H1 (cell line): ENCODE data around the gene OR7A10. TPM values are rescaled to one million over a fixed set of nuclear protein-coding genes. Genes with fewer than 3 reads are reported as not detected.
"Not testable (repeated sequence)": the region's sequence is repeated elsewhere in the genome, so short reads cannot be mapped to it uniquely, and the experiment has no call there.

ENCODE experiments used
- CTCF ChIA-PET: fragments of 300-600 bp; sonication (Branson Sonifier 250); formaldehyde crosslinking; loops from one replicate; lab custom pipeline; 2021; ENCODE audit not compliant: partially characterized antibody; lab: Charles Lee
- POLR2A ChIA-PET: fragments of 300-600 bp; sonication (Branson Sonifier 250); formaldehyde crosslinking; loops from one replicate; lab custom pipeline; 2021; ENCODE audit warnings: inconsistent platforms; ENCODE audit not compliant: partially characterized antibody; lab: Charles Lee
- DNase-seq, 2 experiments: peaks; one replicate each; pipeline versions ENCODE4 v3.0.0 to v3.0.0-alpha.2; 2010 to 2022; ENCODE audit warnings: low spot score in 2 of 2, low read depth in 1 of 2, mixed read lengths in 1 of 2
- FAIRE-seq: peaks from 2 replicates; lab custom pipeline; 2011; peaks lifted over from hg19 to GRCh38; lab: Jason Lieb, UNC
- H2AFZ ChIP-seq: 2 replicates; pipeline ENCODE4 v1.8.1; 2012; ENCODE audit warnings: low read length, inconsistent platforms
- H2AK5ac ChIP-seq: 2 replicates; pipeline ENCODE4 v1.6.1; 2013; ENCODE audit warnings: low read depth, low read length
- H2BK120ac ChIP-seq: replicated peaks from 2 replicates; pipeline ENCODE3; 2013; ENCODE audit warnings: low read depth, low read length, inconsistent platforms
- H2BK12ac ChIP-seq: 2 replicates; pipeline ENCODE4 v1.6.1; 2013; ENCODE audit warnings: low read depth, low read length
- H2BK15ac ChIP-seq: 2 replicates; pipeline ENCODE4 v1.6.1; 2013; ENCODE audit warnings: low read length
- H2BK20ac ChIP-seq: 2 replicates; pipeline ENCODE4 v1.6.1; 2013; ENCODE audit warnings: low read length
- H2BK5ac ChIP-seq: 2 replicates; pipeline ENCODE4 v1.6.1; 2013; ENCODE audit warnings: low read depth, low read length
- H3K14ac ChIP-seq: 2 replicates; pipeline ENCODE4 v1.6.1; 2013; ENCODE audit warnings: inconsistent platforms; ENCODE audit not compliant: insufficient read length
- H3K18ac ChIP-seq: 2 replicates; pipeline ENCODE4 v1.6.1; 2013; ENCODE audit warnings: low read length; ENCODE audit errors: extremely low read depth
- H3K23ac ChIP-seq: 2 replicates; pipeline ENCODE4 v1.6.1; 2013; ENCODE audit warnings: inconsistent platforms; ENCODE audit not compliant: insufficient read length
- H3K23me2 ChIP-seq: 2 replicates; pipeline ENCODE4 v1.6.1; 2013; ENCODE audit warnings: low read depth, low read length
- H3K27ac ChIP-seq: 2 replicates; pipeline ENCODE4 v1.6.1; 2011; ENCODE audit warnings: low read depth, low read length, inconsistent platforms
- H3K27me3 ChIP-seq, 4 experiments: replicated peaks in 1 of 4; 1 replicate in 1 of 4; 2 replicates in 3 of 4; pipeline versions ENCODE4 v1.6.1 to v1.8.1; 2011 to 2013; ENCODE audit warnings: low read length in 3 of 4, mild to moderate bottlenecking in 3 of 4, inconsistent platforms in 2 of 4, mixed read lengths in 2 of 4, moderate library complexity in 1 of 4; ENCODE audit not compliant: control insufficient read depth in 3 of 4, insufficient read depth in 3 of 4; ENCODE audit errors: extremely low read depth in 1 of 4
- H3K36me3 ChIP-seq, 4 experiments: 2 replicates each; pipeline versions ENCODE4 v1.6.1 to v1.8.1; 2011 to 2013; ENCODE audit warnings: mild to moderate bottlenecking in 4 of 4, low read length in 3 of 4, moderate library complexity in 2 of 4, control low read depth in 1 of 4, inconsistent platforms in 1 of 4; ENCODE audit not compliant: insufficient read depth in 4 of 4, control insufficient read depth in 2 of 4
- H3K4ac ChIP-seq: replicated peaks from 2 replicates; pipeline ENCODE3; 2013; ENCODE audit warnings: low read length, low read depth, mixed read lengths, inconsistent platforms; ENCODE audit not compliant: insufficient read length
- H3K4me1 ChIP-seq, 4 experiments: replicated peaks in 1 of 4; 1 replicate in 1 of 4; 2 replicates in 3 of 4; pipeline versions ENCODE4 v1.6.1 to v1.8.1; 2011 to 2013; ENCODE audit warnings: low read length in 3 of 4, inconsistent platforms in 2 of 4, mixed read lengths in 1 of 4; ENCODE audit not compliant: insufficient read depth in 4 of 4, control insufficient read depth in 3 of 4
- H3K4me2 ChIP-seq, 2 experiments: 2 replicates each; pipeline versions ENCODE4 v1.6.1 to v1.8.1; 2011 to 2013; ENCODE audit warnings: low read depth in 2 of 2, low read length in 2 of 2, control low read depth in 1 of 2, inconsistent platforms in 1 of 2, mild to moderate bottlenecking in 1 of 2; ENCODE audit not compliant: insufficient read depth in 1 of 2
- H3K4me3 ChIP-seq, 4 experiments: fragments of 200-600, 300-600 bp in 1 of 4; sonication (generic), shearing (Covaris generic), sonication (Bioruptor Twin) in 1 of 4; 2 replicates each; pipeline versions ENCODE4 v1.5.1 to v1.8.1; 2011 to 2016; ENCODE audit warnings: low read length in 4 of 4, low read depth in 3 of 4, control low read depth in 2 of 4, inconsistent platforms in 2 of 4, mild to moderate bottlenecking in 2 of 4, mixed read lengths in 1 of 4, moderate library complexity in 1 of 4; ENCODE audit not compliant: insufficient read depth in 2 of 4; ENCODE audit errors: extremely low read depth in 1 of 4
- H3K56ac ChIP-seq: replicated peaks from 2 replicates; pipeline ENCODE3; 2013; ENCODE audit warnings: low read depth, mild to moderate bottlenecking, mixed read lengths, low read length, inconsistent platforms; ENCODE audit not compliant: insufficient read length
- H3K79me1 ChIP-seq: 2 replicates; pipeline ENCODE4 v1.6.1; 2013; ENCODE audit warnings: low read depth, low read length, control low read depth
- H3K79me2 ChIP-seq, 2 experiments: 2 replicates each; pipeline versions ENCODE4 v1.6.1 to v1.8.1; 2012 to 2013; ENCODE audit warnings: low read length in 2 of 2, mild to moderate bottlenecking in 2 of 2, inconsistent platforms in 1 of 2; ENCODE audit not compliant: insufficient read depth in 2 of 2, control insufficient read depth in 1 of 2
- H3K9ac ChIP-seq, 4 experiments: replicated peaks in 1 of 4; 1 replicate in 1 of 4; 2 replicates in 3 of 4; pipeline versions ENCODE4 v1.6.1 to v1.8.1; 2011 to 2013; ENCODE audit warnings: low read depth in 3 of 4, low read length in 3 of 4, control low read depth in 2 of 4, mild to moderate bottlenecking in 2 of 4, moderate library complexity in 2 of 4, inconsistent platforms in 1 of 4; ENCODE audit errors: extremely low read depth in 1 of 4
- H3K9me3 ChIP-seq, 2 experiments: 2 replicates each; pipeline versions ENCODE4 v1.6.1 to v1.8.1; 2012 to 2013; ENCODE audit warnings: mild to moderate bottlenecking in 2 of 2, moderate library complexity in 2 of 2, control low read depth in 1 of 2, inconsistent platforms in 1 of 2, low read depth in 1 of 2, low read length in 1 of 2, mixed read lengths in 1 of 2; ENCODE audit not compliant: insufficient read depth in 2 of 2
- H4K20me1 ChIP-seq, 2 experiments: replicated peaks in 1 of 2; 2 replicates each; pipeline versions ENCODE3 to v1.8.1; 2011 to 2013; ENCODE audit warnings: inconsistent platforms in 2 of 2, low read length in 2 of 2, mild to moderate bottlenecking in 1 of 2; ENCODE audit not compliant: insufficient read depth in 2 of 2, control insufficient read depth in 1 of 2
- H4K5ac ChIP-seq: 2 replicates; pipeline ENCODE4 v1.6.1; 2013; ENCODE audit warnings: low read length, low read depth, mixed read lengths, inconsistent platforms; ENCODE audit not compliant: insufficient read length
- H4K8ac ChIP-seq: 2 replicates; pipeline ENCODE4 v1.8.0; 2013; ENCODE audit warnings: mild to moderate bottlenecking, moderate library complexity, low read length, inconsistent platforms; ENCODE audit not compliant: insufficient read depth; ENCODE audit errors: extremely low read depth
- H4K91ac ChIP-seq: replicated peaks from 2 replicates; pipeline ENCODE3; 2013; ENCODE audit warnings: low read length, mixed read lengths, inconsistent platforms; ENCODE audit not compliant: insufficient read length
- WGBS, 2 experiments: shearing (Covaris generic) in 1 of 2; methylation state at CpG; one replicate each; pipeline versions ENCODE4 v1.1.6 to v1.1.7; 2013 to 2015; ENCODE audit warnings: low lambda C conversion rate in 2 of 2, mixed read lengths in 2 of 2, inconsistent platforms in 1 of 2, low coverage in 1 of 2, missing lambda C conversion rate in 1 of 2; ENCODE audit not compliant: insufficient replicate concordance in 2 of 2, insufficient coverage in 1 of 2, insufficient read length in 1 of 2; ENCODE audit errors: extremely low coverage in 1 of 2, missing lambda C conversion rate in 1 of 2; 5-methylcytosine and 5-hydroxymethylcytosine counted together
- polyA plus RNA-seq, 7 experiments: library from polyadenylated mRNA; depleted of rRNA in 3 of 7; stranded (reverse) in 5 of 7; unstranded in 2 of 7; fragments of >200 nt in 5 of 7; fragments of 200-250 nt in 2 of 7; gene quantifications; 1 replicate in 5 of 7; 2 replicates in 1 of 7; 4 replicates in 1 of 7; pipeline versions ENCODE4 v1.2.1 to v1.2.3, GENCODE V29; 2011 to 2013; ENCODE audit warnings: missing spikeins in 2 of 7, mixed read lengths in 2 of 7
- small RNA-seq: library from polyadenylated mRNA; stranded (forward); fragments of <200 nt; extraction: miRNeasy Mini kit (QIAGEN cat#:217004); gene quantifications from one replicate; pipeline ENCODE3, GENCODE V24; 2013; ENCODE audit not compliant: insufficient read depth
- total RNA-seq: library from RNA; stranded (reverse); fragmentation: NEBNext Ultra II Directional; extraction: Animal tissue kit (Norgen Biotek cat#: 25700); gene quantifications from 2 replicates; pipeline ENCODE4 v1.2.1, GENCODE V29; 2021

The OR7A10 gene
- total and polyA plus RNA-seq, 2 of the 8 experiments (the other 6 are each of a cell fraction or from before 2014, with no cell fraction given): not detected

DNA sequence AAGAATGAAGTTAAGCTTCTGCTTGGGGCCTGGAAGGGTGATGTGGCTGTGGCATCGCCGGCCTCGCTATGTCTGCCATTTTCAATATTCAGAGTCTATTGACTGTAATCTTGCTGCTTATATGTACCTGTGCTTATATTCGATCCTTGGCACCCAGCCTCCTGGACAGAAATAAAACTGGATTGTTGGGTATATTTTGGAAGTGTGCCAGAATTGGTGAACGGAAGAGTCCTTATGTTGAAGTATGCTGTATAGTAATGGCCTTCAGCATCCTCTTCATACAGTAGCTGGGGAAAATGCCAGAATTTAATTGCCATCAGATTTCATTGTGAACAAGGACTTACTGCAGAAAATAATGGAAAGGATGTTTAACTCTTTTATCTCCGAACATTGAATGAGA is 56.5 kb downstream of the OR7A10 start:
- H2AK5ac ChIP-seq, H2BK15ac ChIP-seq, H3K18ac ChIP-seq, H3K14ac ChIP-seq, H2BK12ac ChIP-seq, H3K4ac ChIP-seq, H3K9me3 ChIP-seq, H3K36me3 ChIP-seq, H3K27me3 ChIP-seq, H2AFZ ChIP-seq, H3K27ac ChIP-seq, H3K79me2 ChIP-seq, H3K79me1 ChIP-seq, H2BK120ac ChIP-seq, H3K23ac ChIP-seq, H3K4me1 ChIP-seq, H3K4me3 ChIP-seq, H3K56ac ChIP-seq, H2BK5ac ChIP-seq, H3K9ac ChIP-seq, POLR2A ChIA-PET, H4K8ac ChIP-seq, DNase-seq, H3K23me2 ChIP-seq, H4K5ac ChIP-seq, H2BK20ac ChIP-seq, H4K20me1 ChIP-seq, H4K91ac ChIP-seq, H3K4me2 ChIP-seq: not testable (repeated sequence)
- CTCF ChIA-PET: interaction anchor here (1.7 kb wide), 1 partner anchor 19 kb away, joined by 5 read pairs; no protein-coding TSS in a partner anchor
- peak; percentile 50 for FAIRE-seq
- 90% methylated on average over 6 of the region's 6 CpGs; no CpG with 5 or more reads in 1 of the 2 experiments for WGBS, 2 experiments

Small RNA genes lying within 50 kb of the gene (small RNA-seq; reads per million reads assigned to genes)
- gene AC005255.1: not detected
- not detected for gene OR7A18P

Other genes starting within 250 kb of the OR7A10 start
- not detected in 2 replicates for gene ADGRE3, start 174.1 kb downstream of the OR7A10 start, total RNA-seq
- gene ADGRE3, start 174.1 kb downstream of the OR7A10 start, polyA plus RNA-seq (2011; rRNA removed): not detected in 2 replicates
- gene ZNF333, start 158.9 kb downstream of the OR7A10 start, total RNA-seq: 7.3 and 7.5 TPM in 2 replicates
- 7.9 and 8.4 TPM in 2 replicates for gene ZNF333, start 158.9 kb downstream of the OR7A10 start, polyA plus RNA-seq (2011; rRNA removed)
- 3.2 and 4.5 TPM in 2 replicates for gene ADGRE2, start 70.4 kb downstream of the OR7A10 start, total RNA-seq
- gene ADGRE2, start 70.4 kb downstream of the OR7A10 start, polyA plus RNA-seq (2011; rRNA removed): 2.0 and 3.7 TPM in 2 replicates
- not detected in 2 replicates for gene OR7A5, start 13.7 kb downstream of the OR7A10 start, total RNA-seq
- gene OR7A5, start 13.7 kb downstream of the OR7A10 start, polyA plus RNA-seq (2011; rRNA removed): not detected in 2 replicates
- not detected in 2 replicates for gene OR7C1, start 13.7 kb downstream of the OR7A10 start, total RNA-seq
- gene OR7C1, start 13.7 kb downstream of the OR7A10 start, polyA plus RNA-seq (2011; rRNA removed): not detected in 2 replicates
- gene OR7A17, start 37.2 kb upstream of the OR7A10 start, total RNA-seq: not detected in 2 replicates
- not detected in 2 replicates for gene OR7A17, start 37.2 kb upstream of the OR7A10 start, polyA plus RNA-seq (2011; rRNA removed)
- gene OR7C2, start 92.6 kb upstream of the OR7A10 start, total RNA-seq: not detected in 2 replicates
- not detected in 2 replicates for gene OR7C2, start 92.6 kb upstream of the OR7A10 start, polyA plus RNA-seq (2011; rRNA removed)
- gene SLC1A6, start 130.9 kb upstream of the OR7A10 start, total RNA-seq: 13.6 and 14.0 TPM in 2 replicates
- gene SLC1A6, start 130.9 kb upstream of the OR7A10 start, polyA plus RNA-seq (2011; rRNA removed): 17.7 and 26.6 TPM in 2 replicates
- not detected in 2 replicates for gene CASP14, start 200.6 kb upstream of the OR7A10 start, total RNA-seq
- gene CASP14, start 200.6 kb upstream of the OR7A10 start, polyA plus RNA-seq (2011; rRNA removed): not detected in 2 replicates
- not detected in 2 replicates for gene OR1I1, start 233.3 kb upstream of the OR7A10 start, total RNA-seq
- not detected in 2 replicates for gene OR1I1, start 233.3 kb upstream of the OR7A10 start, polyA plus RNA-seq (2011; rRNA removed)